ENCODE results near the gene COL16A1. TPM values are rescaled to one million over a fixed set of nuclear protein-coding genes. Genes with fewer than 3 reads are reported as not detected.
A peak's percentile ranks its signal among the peaks of the same experiment; 100 is the strongest.
"Not testable (repeated sequence)": the region's sequence is repeated elsewhere in the genome, so short reads cannot be mapped to it uniquely, and the experiment has no call there.

COL16A1 gene
- total RNA-seq, 1 donor from 2014 or later, result 11.8 TPM

- Histone ChIP-seq H3K36me3 (no peaks in the 10 kb centered on the region), H3K27ac (no peak overlapping the region), H3K4me3 (no peak overlapping the region), H3K4me1 (peaks cover 35% of the 10 kb centered on the region), H3K27me3 (ENCODE audit: low read depth) (peaks cover 38% of the 10 kb centered on the region), H3K9me3 (no peaks in the 10 kb centered on the region)
- intact Hi-C loops (cut with DNase I), result no loop called here
- ATAC-seq (no peak), DNase-seq (no peak)
- TF ChIP-seq CTCF (IDR thresholded peaks at IDR 0.05), result no peak
These were observed 4.5 kb upstream of the COL16A1 start for GRCh38 chr1:31708324-31708723.

GRCh38 chr1:31707711-31708110 lies 3.9 kb upstream of the COL16A1 start:
- no peaks in the 10 kb centered on the region for H3K36me3 ChIP-seq
- DNase-seq (no peak), ATAC-seq (no peak)
- no peak overlapping the region for H3K27ac ChIP-seq
- H3K9me3 ChIP-seq, result no peaks in the 10 kb centered on the region
- no peak for TF ChIP-seq CTCF (IDR thresholded peaks at IDR 0.05)
- H3K4me3 ChIP-seq, result no peak overlapping the region
- intact Hi-C loops (cut with DNase I), result no loop called here
- H3K4me1 ChIP-seq, result peaks cover 30% of the 10 kb centered on the region
- H3K27me3 ChIP-seq (ENCODE audit: low read depth), result peaks cover 42% of the 10 kb centered on the region

DNA sequence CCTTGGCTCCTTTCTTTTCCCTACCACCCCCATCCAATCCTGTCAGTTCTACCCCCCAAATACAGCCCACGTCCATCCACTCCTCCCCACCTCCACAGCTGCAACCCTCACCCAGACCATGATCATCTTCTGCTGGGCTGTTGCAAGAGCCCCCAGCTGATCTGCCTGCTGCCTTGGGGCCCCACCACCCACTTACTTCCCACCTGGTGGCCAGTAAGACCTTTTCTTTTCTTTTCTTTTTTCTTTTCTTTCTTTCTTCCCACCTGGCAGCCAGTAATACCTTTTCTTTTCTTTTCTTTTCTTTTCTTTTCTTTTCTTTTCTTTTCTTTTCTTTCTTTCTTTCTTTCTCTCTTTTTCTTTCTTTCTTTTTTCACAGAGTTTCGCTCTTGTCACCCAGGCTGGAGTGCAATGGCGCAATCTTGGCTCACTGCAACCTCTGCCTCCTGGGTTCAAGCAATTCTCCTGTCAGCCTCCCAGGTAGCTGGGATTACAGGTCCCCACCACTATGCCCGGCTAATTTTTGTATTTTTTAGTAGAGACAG lies 3.3 kb upstream of the COL16A1 start:
- ATAC-seq; H3K9me3 ChIP-seq; DNase-seq; intact Hi-C loops (cut with DNase I); H3K36me3 ChIP-seq; H3K27ac ChIP-seq; H3K4me3 ChIP-seq: not testable (repeated sequence)
- H3K4me1 ChIP-seq, result peaks cover 27% of the 10 kb centered on the region
- peaks cover 42% of the 10 kb centered on the region for H3K27me3 ChIP-seq (ENCODE audit: low read depth)

DNA sequence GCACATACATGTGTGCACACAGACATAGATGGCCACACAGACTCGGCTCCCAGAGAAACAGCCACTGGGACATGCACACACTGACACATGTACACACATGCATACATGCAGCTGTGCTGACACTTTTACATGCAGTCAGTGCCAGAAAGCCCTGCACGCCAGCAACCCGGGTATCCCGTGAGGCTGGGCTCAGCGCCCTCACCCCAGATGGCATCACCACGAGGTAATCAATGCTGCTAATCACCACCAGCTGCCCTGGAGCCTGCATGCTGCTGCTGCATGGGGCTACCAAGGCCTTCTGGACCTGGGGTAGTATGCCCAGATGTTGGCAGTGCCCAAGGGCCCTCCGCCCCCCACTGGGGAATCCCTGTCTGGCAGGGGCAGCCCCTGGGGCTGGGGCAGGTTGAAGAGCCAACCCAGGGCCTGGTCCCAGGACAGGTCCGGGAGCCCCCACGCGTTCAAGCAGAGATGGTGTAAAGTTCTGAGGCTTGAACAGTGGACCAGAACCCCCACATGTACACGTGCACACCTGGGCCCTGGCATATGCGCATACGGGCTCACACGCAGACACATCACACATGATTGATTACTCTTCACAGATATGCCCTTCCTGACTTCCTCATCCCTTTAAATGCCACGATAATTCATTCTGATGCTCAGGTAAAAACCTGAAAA lies 2.7 kb upstream of the COL16A1 start:
- DNase-seq, result no peak
- H3K27ac ChIP-seq, result no peak overlapping the region
- no peak for TF ChIP-seq CTCF (IDR thresholded peaks at IDR 0.05)
- no peak for ATAC-seq
- intact Hi-C loops (cut with DNase I), result no loop called here
- no peaks in the 10 kb centered on the region for H3K36me3 ChIP-seq
- H3K4me3 ChIP-seq, result no peak overlapping the region
- no peaks in the 10 kb centered on the region for H3K9me3 ChIP-seq
- peaks cover 30% of the 10 kb centered on the region for H3K4me1 ChIP-seq
- peaks cover 42% of the 10 kb centered on the region for H3K27me3 ChIP-seq (ENCODE audit: low read depth)

GRCh38 chr1:31705080-31705866 lies 1.5 kb upstream of the COL16A1 start:
- H3K4me3 ChIP-seq, result peak overlapping the region; percentile 50
- no peak for DNase-seq
- H3K4me1 ChIP-seq, result peaks cover 39% of the 10 kb centered on the region
- H3K36me3 ChIP-seq, result no peaks in the 10 kb centered on the region
- H3K27me3 ChIP-seq (ENCODE audit: low read depth), result peaks cover 42% of the 10 kb centered on the region
- H3K9me3 ChIP-seq, result no peaks in the 10 kb centered on the region
- H3K27ac ChIP-seq, result peak overlapping the region; percentile 77
- peak; percentile 42 to 51 for ATAC-seq
- TF ChIP-seq CTCF (IDR thresholded peaks at IDR 0.05), result no peak
- intact Hi-C loops (cut with DNase I), result no loop called here
